Uterus (tissue), 2 donors: ENCODE measurements around the gene TXLNA.

Experiments
- CTCF ChIP-seq, 4 experiments: fragments of 200-600 bp in 2 of 4; fragments of 450-650 bp in 2 of 4; sonication (generic) in 2 of 4; IDR thresholded peaks; one replicate each; pipeline ENCODE4 v1.5.1; 2016 to 2019; ENCODE audit warnings: antibody characterized with exemption in 4 of 4, mild to moderate bottlenecking in 2 of 4, moderate library complexity in 1 of 4
- POLR2A ChIP-seq, 2 donors: fragments of 450-650 bp; IDR thresholded peaks; one replicate each; pipeline ENCODE4 v1.6.1; 2016; ENCODE audit warnings: antibody characterized with exemption in 2 of 2, mild to moderate bottlenecking in 1 of 2, moderate library complexity in 1 of 2

DNA sequence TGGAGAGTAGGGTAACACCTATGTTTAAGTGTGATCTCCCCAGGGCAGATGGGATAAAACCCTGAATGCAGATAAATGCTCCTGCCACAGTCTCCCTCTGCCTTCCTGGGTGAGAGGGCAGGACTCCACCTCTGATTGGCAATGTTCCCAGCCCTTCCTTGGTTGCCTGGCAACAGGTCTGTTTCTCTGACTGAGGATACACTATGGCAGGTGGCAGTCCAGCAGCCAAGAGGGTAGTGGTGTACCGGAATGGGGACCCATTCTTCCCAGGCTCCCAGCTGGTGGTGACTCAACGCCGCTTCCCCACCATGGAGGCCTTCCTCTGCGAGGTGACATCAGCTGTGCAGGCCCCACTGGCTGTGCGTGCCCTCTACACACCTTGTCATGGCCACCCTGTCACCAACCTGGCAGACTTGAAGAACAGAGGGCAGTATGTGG lies 29.4 kb downstream of the TXLNA start, which contains the start of gene DCDC2B:
- no peak for TF ChIP-seq CTCF (IDR thresholded peaks at IDR 0.05)
- TF ChIP-seq POLR2A (IDR thresholded peaks at IDR 0.05) = no peak
